ENCODE data around the gene MACROD2. TPM values are rescaled to one million over a fixed set of nuclear protein-coding genes. Genes with fewer than 3 reads are reported as not detected.

The MACROD2 gene
- total and polyA plus RNA-seq, 4 donors, result 0.66 to 10.5 (median 3.3) TPM

DNA sequence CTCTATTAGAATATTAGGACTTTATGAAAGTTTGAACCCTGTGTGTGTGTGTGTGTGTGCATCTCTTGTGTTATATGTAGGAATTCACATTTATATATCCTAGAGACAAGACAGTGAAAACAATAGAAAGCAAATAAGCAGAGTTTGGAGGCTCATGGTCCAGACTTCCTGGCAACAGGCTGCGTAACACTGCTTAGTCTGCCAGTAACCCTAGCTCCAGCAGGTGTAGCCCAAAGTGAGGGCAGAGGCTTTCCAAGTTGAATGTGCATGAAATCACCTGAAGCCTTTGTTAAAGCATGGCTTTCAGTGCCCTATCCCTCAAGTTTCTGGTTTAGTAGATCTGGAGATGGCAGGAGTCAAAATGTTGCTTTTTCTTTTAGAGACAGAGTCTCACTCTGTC lies 2008.0 kb downstream of the MACROD2 start:
- Histone ChIP-seq H3K9me3 (ENCODE audit: control insufficient read depth in 4 of 4, low read length in 3 of 4) (peaks cover 0 to under 1% (median 0%) of the 10 kb centered on the region in 4 donors), H3K9ac (ENCODE audit: low read depth in 1 of 2, low read length in 2 of 2) (no peak overlapping the region), H3K4me3 (ENCODE audit: low read depth in 1 of 3, low read length in 3 of 3) (no peak overlapping the region), H3K27me3 (ENCODE audit: control insufficient read depth in 4 of 4, insufficient read depth in 4 of 4, low read length in 3 of 4) (no peaks in the 10 kb centered on the region), H3K36me3 (ENCODE audit: control insufficient read depth in 4 of 4, insufficient read depth in 3 of 4, low read depth in 1 of 4, low read length in 3 of 4) (no peaks in the 10 kb centered on the region), H3K4me1 (ENCODE audit: control insufficient read depth in 4 of 4, insufficient read depth in 4 of 4, low read length in 3 of 4) (no peaks in the 10 kb centered on the region), H3K27ac (ENCODE audit: low read depth in 1 of 2, low read length in 2 of 2) (no peak overlapping the region)
- DNase-seq (ENCODE audit: low spot score), result no peak
- no peak for TF ChIP-seq ATF3 (IDR thresholded peaks at IDR 0.05)
- 87% methylated on average over 1 of the region's 1 CpG for whole genome bisulfite sequencing

DNA sequence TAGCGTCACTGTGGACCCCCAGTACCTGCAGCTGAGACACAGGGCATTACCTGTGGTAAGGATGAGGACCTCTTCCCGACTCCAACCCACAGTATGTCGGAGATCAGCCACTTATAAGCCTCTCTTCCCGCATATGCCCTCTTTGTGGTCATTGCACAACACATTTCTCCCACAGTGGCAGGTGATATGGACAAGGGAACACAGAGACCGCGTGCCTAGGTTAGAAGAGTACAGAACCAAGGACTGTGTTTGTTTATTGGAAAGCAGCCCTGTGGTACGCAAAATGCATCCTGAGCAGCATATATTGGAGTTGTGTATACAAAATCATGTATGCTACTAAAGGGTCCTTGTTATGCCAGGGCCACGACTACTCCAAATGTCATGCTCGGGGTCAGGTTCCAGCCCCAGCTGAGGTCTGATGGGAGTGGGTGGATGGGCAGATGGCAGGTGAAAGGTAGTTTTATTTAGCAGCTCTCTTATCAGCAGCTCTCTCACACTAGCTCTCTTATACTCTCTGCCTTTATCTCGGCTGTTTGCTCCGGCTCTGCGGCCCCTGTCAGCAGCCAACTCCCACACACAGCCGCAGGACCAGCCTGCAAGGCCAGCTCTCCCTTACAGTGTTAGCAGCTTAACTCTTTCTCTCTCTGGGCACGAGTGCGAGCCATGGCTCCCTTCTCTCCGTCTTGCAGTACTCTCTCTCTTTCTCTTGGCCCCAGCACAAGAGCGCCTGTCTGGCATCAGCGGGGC lies 2009.0 kb downstream of the MACROD2 start:
- Histone ChIP-seq H3K4me1 (ENCODE audit: control insufficient read depth in 4 of 4, insufficient read depth in 4 of 4, low read length in 3 of 4) (no peaks in the 10 kb centered on the region), H3K36me3 (ENCODE audit: control insufficient read depth in 4 of 4, insufficient read depth in 3 of 4, low read depth in 1 of 4, low read length in 3 of 4) (no peaks in the 10 kb centered on the region), H3K9me3 (ENCODE audit: control insufficient read depth in 4 of 4, low read length in 3 of 4) (no peaks in the 10 kb centered on the region), H3K27me3 (ENCODE audit: control insufficient read depth in 4 of 4, insufficient read depth in 4 of 4, low read length in 3 of 4) (no peaks in the 10 kb centered on the region), H3K9ac (ENCODE audit: low read depth in 1 of 2, low read length in 2 of 2) (no peak overlapping the region), H3K27ac (ENCODE audit: low read depth in 1 of 2, low read length in 2 of 2) (no peak overlapping the region), H3K4me3 (ENCODE audit: low read depth in 1 of 3, low read length in 3 of 3) (no peak overlapping the region)
- no peak for DNase-seq (ENCODE audit: low spot score)
- no peak for TF ChIP-seq HNF4A (conservative IDR thresholded peaks at IDR 0.05)
- no peak for TF ChIP-seq FOXA1 (IDR thresholded peaks at IDR 0.05)
- no peak for TF ChIP-seq SP1 (IDR thresholded peaks at IDR 0.05)
- TF ChIP-seq ATF3 (IDR thresholded peaks at IDR 0.05), result no peak
- TF ChIP-seq RXRA (IDR thresholded peaks at IDR 0.05), result no peak
- no peak for TF ChIP-seq HNF4G (IDR thresholded peaks at IDR 0.05)
- no peak for TF ChIP-seq TAF1 (conservative IDR thresholded peaks at IDR 0.05)
- TF ChIP-seq, protein P1, sequence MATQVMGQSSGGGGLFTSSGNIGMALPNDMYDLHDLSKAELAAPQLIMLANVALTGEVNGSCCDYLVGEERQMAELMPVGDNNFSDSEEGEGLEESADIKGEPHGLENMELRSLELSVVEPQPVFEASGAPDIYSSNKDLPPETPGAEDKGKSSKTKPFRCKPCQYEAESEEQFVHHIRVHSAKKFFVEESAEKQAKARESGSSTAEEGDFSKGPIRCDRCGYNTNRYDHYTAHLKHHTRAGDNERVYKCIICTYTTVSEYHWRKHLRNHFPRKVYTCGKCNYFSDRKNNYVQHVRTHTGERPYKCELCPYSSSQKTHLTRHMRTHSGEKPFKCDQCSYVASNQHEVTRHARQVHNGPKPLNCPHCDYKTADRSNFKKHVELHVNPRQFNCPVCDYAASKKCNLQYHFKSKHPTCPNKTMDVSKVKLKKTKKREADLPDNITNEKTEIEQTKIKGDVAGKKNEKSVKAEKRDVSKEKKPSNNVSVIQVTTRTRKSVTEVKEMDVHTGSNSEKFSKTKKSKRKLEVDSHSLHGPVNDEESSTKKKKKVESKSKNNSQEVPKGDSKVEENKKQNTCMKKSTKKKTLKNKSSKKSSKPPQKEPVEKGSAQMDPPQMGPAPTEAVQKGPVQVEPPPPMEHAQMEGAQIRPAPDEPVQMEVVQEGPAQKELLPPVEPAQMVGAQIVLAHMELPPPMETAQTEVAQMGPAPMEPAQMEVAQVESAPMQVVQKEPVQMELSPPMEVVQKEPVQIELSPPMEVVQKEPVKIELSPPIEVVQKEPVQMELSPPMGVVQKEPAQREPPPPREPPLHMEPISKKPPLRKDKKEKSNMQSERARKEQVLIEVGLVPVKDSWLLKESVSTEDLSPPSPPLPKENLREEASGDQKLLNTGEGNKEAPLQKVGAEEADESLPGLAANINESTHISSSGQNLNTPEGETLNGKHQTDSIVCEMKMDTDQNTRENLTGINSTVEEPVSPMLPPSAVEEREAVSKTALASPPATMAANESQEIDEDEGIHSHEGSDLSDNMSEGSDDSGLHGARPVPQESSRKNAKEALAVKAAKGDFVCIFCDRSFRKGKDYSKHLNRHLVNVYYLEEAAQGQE (IDR thresholded peaks at IDR 0.05), result no peak
- TF ChIP-seq RAD21 (IDR thresholded peaks at IDR 0.05), result no peak
- no peak for TF ChIP-seq JUND (IDR thresholded peaks at IDR 0.05)
- no peak for TF ChIP-seq NR2F2 (IDR thresholded peaks at IDR 0.05)
- no peak for TF ChIP-seq MAX (IDR thresholded peaks at IDR 0.05)
- TF ChIP-seq FOXA2 (IDR thresholded peaks at IDR 0.05), result no peak
- WGBS, result 70% methylated on average over 18 of the region's 18 CpGs

Data from liver (tissue), 9 donors.